ENCODE measurements around the gene THUMPD3. TPM values are rescaled to one million over a fixed set of nuclear protein-coding genes. Genes with fewer than 3 reads are reported as not detected.

The THUMPD3 gene, protein sequence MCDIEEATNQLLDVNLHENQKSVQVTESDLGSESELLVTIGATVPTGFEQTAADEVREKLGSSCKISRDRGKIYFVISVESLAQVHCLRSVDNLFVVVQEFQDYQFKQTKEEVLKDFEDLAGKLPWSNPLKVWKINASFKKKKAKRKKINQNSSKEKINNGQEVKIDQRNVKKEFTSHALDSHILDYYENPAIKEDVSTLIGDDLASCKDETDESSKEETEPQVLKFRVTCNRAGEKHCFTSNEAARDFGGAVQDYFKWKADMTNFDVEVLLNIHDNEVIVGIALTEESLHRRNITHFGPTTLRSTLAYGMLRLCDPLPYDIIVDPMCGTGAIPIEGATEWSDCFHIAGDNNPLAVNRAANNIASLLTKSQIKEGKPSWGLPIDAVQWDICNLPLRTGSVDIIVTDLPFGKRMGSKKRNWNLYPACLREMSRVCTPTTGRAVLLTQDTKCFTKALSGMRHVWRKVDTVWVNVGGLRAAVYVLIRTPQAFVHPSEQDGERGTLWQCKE
- 29.4 and 34.9 TPM in 2 replicates for total RNA-seq

DNA sequence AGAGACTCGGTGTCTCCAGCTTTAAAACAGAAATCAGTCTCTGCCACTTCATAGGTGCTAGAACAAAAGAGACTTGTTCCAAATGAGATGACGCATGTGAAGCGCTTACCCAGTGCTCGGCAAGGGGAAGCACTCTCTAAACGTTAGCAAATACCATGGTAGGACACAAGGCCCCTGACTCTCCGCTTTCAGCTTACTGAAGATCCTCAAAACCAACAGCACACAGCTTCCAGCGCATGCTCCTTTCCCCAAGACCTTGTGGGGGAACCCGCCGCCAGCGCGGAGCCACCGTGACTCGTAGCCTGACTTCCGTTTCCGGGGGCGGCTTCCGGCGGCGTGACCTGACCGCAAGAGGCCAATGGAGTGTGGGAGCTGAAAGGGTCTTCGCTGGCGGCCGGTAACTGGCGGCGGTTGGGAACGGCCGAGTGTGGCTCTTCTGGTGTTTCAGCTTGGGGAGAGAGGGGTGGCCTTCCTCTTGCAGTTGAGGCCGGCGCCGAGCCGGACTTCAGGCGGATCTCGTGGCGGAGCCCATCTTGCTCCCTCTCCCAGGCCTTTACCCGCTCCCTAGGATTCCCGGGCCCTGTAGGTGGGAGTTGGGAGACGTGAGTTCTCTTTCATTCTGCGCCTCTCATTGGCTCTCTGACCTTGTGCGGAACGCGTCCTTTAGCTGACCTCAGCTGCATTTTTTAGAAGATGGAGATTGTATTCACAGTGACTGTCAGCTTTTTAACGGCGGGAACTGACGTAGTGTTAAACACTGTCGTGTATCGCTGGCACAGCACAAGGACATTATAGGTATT lies at the start of gene THUMPD3:
Gene THUMPD3, plus strand, starts transcription at position 324 of the 800 bp plus-strand sequence. CDS start 2,015 bp downstream, outside the sequence.

DNA sequence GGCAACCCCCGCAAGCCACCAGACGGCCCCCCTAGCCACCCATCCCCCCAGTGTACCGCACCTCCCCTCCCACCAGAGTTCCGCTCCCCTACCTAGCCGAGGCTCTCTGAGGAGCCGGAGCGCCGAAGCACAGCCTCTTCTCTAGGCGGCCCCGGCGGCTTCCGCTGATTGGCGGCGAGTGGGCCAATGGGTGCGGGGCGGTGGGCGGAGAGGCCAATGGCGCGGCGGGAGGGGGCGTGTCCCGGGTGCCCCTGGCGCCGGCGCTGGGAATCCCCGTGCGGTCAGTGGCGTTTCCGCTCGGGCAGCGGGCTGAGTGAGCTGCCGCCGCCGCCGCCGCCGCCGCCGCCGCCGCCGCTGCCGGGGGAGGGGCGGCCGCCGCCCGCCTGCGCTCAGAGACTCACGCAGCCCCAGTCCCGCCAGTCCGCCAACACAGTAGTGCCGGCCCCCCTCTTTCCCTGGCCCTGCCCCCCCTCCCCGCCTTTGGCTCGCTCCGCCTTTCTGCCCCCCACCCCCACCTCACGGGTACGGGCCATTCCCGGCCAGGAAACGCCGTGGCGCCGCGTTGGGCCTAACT lies 34.6 kb downstream of the THUMPD3 start, which contains the start of gene SETD5:
Gene SETD5, plus strand, starts transcription at position 284 of the 574 bp plus-strand sequence. CDS start 31,324 bp downstream, outside the sequence.

Other genes with a start within 250 kb of the THUMPD3 start
- gene SRGAP3, start 113.4 kb upstream of the THUMPD3 start, total RNA-seq, result 1.6 and 4.7 TPM in 2 replicates
- gene SETD5, start 34.6 kb downstream of the THUMPD3 start, total RNA-seq, result 110 and 141 TPM in 2 replicates
- gene LHFPL4, start 190.8 kb downstream of the THUMPD3 start, total RNA-seq, result not detected in 2 replicates

Measured in placental epithelial cell (primary cell).